CD4-positive, alpha-beta memory T cell (primary cell): Measurements from ENCODE around the gene TMEM196. TPM values are rescaled to one million over a fixed set of nuclear protein-coding genes. Genes with fewer than 3 reads are reported as not detected.

Experiments
- CTCF ChIA-PET: fragments of 350-600 bp; sonication (Branson Sonifier 250); formaldehyde crosslinking; loops from one replicate; lab custom pipeline; 2021; ENCODE audit warnings: inconsistent platforms; ENCODE audit not compliant: partially characterized antibody; lab: Charles Lee
- POLR2A ChIA-PET: fragments of 350-600 bp; sonication (Branson Sonifier 250); formaldehyde crosslinking; loops from one replicate; lab custom pipeline; 2021; ENCODE audit not compliant: partially characterized antibody; lab: Charles Lee
- DNase-seq, 5 donors: peaks; one replicate each; pipeline versions ENCODE4 v3.0.0 to v3.0.0-alpha.2; 2020 to 2022; ENCODE audit warnings: mixed read lengths in 1 of 5
- H3K27ac ChIP-seq: one replicate; pipeline ENCODE4 v1.7.0; 2013; ENCODE audit warnings: low read depth, low read length
- H3K27me3 ChIP-seq: 2 replicates; pipeline ENCODE4 v1.7.0; 2013; ENCODE audit warnings: mild to moderate bottlenecking, low read length, moderate library complexity; ENCODE audit not compliant: insufficient read depth
- H3K36me3 ChIP-seq: 2 replicates; pipeline ENCODE4 v1.7.0; 2013; ENCODE audit warnings: mild to moderate bottlenecking, low read length, moderate library complexity; ENCODE audit not compliant: insufficient read depth
- H3K4me1 ChIP-seq: 2 replicates; pipeline ENCODE4 v1.7.0; 2013; ENCODE audit warnings: mild to moderate bottlenecking, low read length, moderate library complexity; ENCODE audit not compliant: insufficient read depth
- H3K4me3 ChIP-seq, 2 donors: one replicate each; pipeline ENCODE4 v1.7.0; 2013; ENCODE audit warnings: low read length in 2 of 2, mild to moderate bottlenecking in 1 of 2
- H3K9me3 ChIP-seq, 2 donors: one replicate each; pipeline ENCODE4 v1.7.0; 2013; ENCODE audit warnings: low read length in 2 of 2, control low read depth in 1 of 2; ENCODE audit not compliant: control insufficient read depth in 1 of 2
- H3K27ac Mint-ChIP-seq, 7 donors: one replicate each; pipeline ENCODE4 v1.8.0; 2020 to 2021; ENCODE audit warnings: mixed read lengths in 7 of 7, mild to moderate bottlenecking in 6 of 7, inconsistent platforms in 3 of 7, moderate library complexity in 3 of 7
- H3K27me3 Mint-ChIP-seq, 2 donors: one replicate each; pipeline ENCODE4 v1.8.0; 2020 to 2021; ENCODE audit warnings: mixed read lengths in 2 of 2
- H3K36me3 Mint-ChIP-seq, 2 donors: one replicate each; pipeline ENCODE4 v1.8.0; 2020 to 2021; ENCODE audit warnings: mixed read lengths in 2 of 2, inconsistent platforms in 1 of 2, mild to moderate bottlenecking in 1 of 2
- H3K4me1 Mint-ChIP-seq, 4 donors: one replicate each; pipeline ENCODE4 v1.8.0; 2020 to 2021; ENCODE audit warnings: mixed read lengths in 4 of 4, mild to moderate bottlenecking in 1 of 4
- H3K4me3 Mint-ChIP-seq, 8 donors: one replicate each; pipeline ENCODE4 v1.8.0; 2020 to 2021; ENCODE audit warnings: mixed read lengths in 8 of 8, mild to moderate bottlenecking in 7 of 8, moderate library complexity in 6 of 8, inconsistent platforms in 3 of 8
- H3K9me3 Mint-ChIP-seq, 8 donors: one replicate each; pipeline ENCODE4 v1.8.0; 2020 to 2021; ENCODE audit warnings: mixed read lengths in 8 of 8, mild to moderate bottlenecking in 5 of 8, inconsistent platforms in 3 of 8, moderate library complexity in 1 of 8
- intact Hi-C: fragments of 100-400 bp; cut with micrococcal nuclease; formaldehyde crosslinking; loops from one replicate; pipeline ENCODE4 v1.15.1; 2023
- polyA plus RNA-seq, 2 donors: library from polyadenylated mRNA; unstranded; fragments of 300-500 nt; fragmentation: Illumina TruSeq; gene quantifications; one replicate each; pipeline ENCODE4 v1.2.3, GENCODE V29; 2021
- total RNA-seq, 2 experiments: library from RNA; stranded (reverse); gene quantifications; one replicate each; pipeline ENCODE4 v1.2.3, GENCODE V29; 2021

Gene TMEM196
- total and polyA plus RNA-seq, 4 experiments from 2014 or later: not detected

GRCh38 chr7:19747740-19748339 lies 25.6 kb downstream of the TMEM196 start:
- Mint-ChIP-seq H3K27ac (no peak overlapping the region), H3K4me1 (no peaks in the 10 kb centered on the region), H3K27me3 (peaks cover 1 to 3% of the 10 kb centered on the region in 2 donors), H3K4me3 (no peak overlapping the region), H3K36me3 (no peaks in the 10 kb centered on the region), H3K9me3 (no peaks in the 10 kb centered on the region)
- H3K27me3 ChIP-seq: no peaks in the 10 kb centered on the region
- H3K4me1 ChIP-seq: no peaks in the 10 kb centered on the region
- peak in 3 of 5 donors; percentile 2 to 5 (median 2) for DNase-seq
- no peak overlapping the region for H3K4me3 ChIP-seq
- POLR2A ChIA-PET: no interaction called here
- H3K27ac ChIP-seq: no peak overlapping the region
- intact Hi-C loops: loop anchor here (2.0 kb wide), 1 partner anchor 39 kb away; the partner anchor contains the start of gene POLR1F
- no peaks in the 10 kb centered on the region for H3K9me3 ChIP-seq
- no peaks in the 10 kb centered on the region for H3K36me3 ChIP-seq
- CTCF ChIA-PET: interaction anchor here (0.6 to 2.7 kb wide), 11 partner anchors 9 to 1509 kb away, joined by 3 to 11 read pairs (median 4); partner anchors contain the start of gene POLR1F

DNA sequence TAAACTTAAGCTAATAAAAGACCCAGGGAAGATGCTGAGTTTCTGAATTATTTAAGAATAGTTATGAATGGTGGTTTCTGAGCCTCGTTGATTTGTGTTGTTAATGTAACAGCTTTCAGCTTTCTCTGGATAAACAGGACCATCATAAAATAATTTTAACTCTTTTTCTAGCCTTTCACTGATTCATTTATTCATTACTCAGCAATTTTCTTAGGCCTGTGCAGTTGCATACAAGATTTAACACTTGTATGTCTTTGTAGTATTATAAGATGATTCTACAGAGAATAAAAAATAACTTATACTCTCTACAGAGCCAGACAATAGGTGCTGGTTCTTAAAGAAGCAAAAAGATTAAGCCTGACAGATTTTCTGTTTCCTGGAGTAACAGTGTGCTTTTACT lies 29.3 kb downstream of the TMEM196 start:
- H3K27me3 ChIP-seq: no peaks in the 10 kb centered on the region
- H3K4me3 ChIP-seq: no peak overlapping the region
- Mint-ChIP-seq H3K4me3 (no peak overlapping the region), H3K4me1 (no peaks in the 10 kb centered on the region), H3K9me3 (no peaks in the 10 kb centered on the region), H3K27ac (no peak overlapping the region), H3K36me3 (no peaks in the 10 kb centered on the region), H3K27me3 (peaks cover 1 to 3% of the 10 kb centered on the region in 2 donors)
- no peaks in the 10 kb centered on the region for H3K9me3 ChIP-seq
- no peak overlapping the region for H3K27ac ChIP-seq
- no peak for DNase-seq
- CTCF ChIA-PET: interaction anchor here (0.5 kb wide), 1 partner anchor 116 kb away, joined by 3 read pairs; no protein-coding TSS in a partner anchor
- no peaks in the 10 kb centered on the region for H3K36me3 ChIP-seq
- POLR2A ChIA-PET: no interaction called here
- H3K4me1 ChIP-seq: no peaks in the 10 kb centered on the region
- intact Hi-C loops: no loop called here

- peaks cover 0 to 2% (median 0%) of the 10 kb centered on the region in 8 donors for H3K9me3 Mint-ChIP-seq
- H3K36me3 Mint-ChIP-seq: no peaks in the 10 kb centered on the region
- ChIA-PET CTCF (interaction anchor here (0.9 to 1.3 kb wide), 2 partner anchors 15 to 20 kb away, joined by 4 read pairs; partner anchors contain the start of gene POLR1F), POLR2A (no interaction called here)
- intact Hi-C loops: no loop called here
- no peaks in the 10 kb centered on the region for H3K9me3 ChIP-seq
- H3K4me1 ChIP-seq: no peaks in the 10 kb centered on the region
- no peak overlapping the region for H3K27ac ChIP-seq
- H3K36me3 ChIP-seq: no peaks in the 10 kb centered on the region
- H3K27me3 Mint-ChIP-seq: peaks cover 12 to 20% of the 10 kb centered on the region in 2 donors
- no peaks in the 10 kb centered on the region for H3K27me3 ChIP-seq
- no peak for DNase-seq
- H3K4me1 Mint-ChIP-seq: no peaks in the 10 kb centered on the region
- no peak overlapping the region for H3K4me3 Mint-ChIP-seq
- H3K4me3 ChIP-seq: no peak overlapping the region
- H3K27ac Mint-ChIP-seq: no peak overlapping the region
Measured at GRCh38 chr7:19728716-19729115, 44.7 kb downstream of the TMEM196 start.

DNA sequence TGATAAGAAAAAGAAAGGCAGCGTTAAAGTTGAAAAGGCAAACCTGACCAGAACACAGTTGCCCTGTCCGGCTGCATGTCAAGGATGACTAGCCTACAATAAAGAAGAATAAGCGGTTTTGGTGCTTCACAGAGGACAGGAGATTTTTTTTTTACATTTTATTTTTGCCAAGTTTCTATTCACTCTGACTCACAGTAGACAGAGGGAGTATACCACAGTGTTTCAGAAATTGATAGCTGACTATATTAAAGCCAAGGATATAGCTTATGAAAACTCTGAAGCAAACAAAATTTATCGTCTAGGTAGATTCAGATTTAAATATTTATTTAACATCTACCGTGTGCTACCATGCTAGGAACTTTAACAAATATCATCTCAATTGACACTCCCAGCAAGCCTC lies 47.6 kb downstream of the TMEM196 start:
- CTCF ChIA-PET: interaction anchor here (1.4 to 2.0 kb wide), 2 partner anchors 11 to 17 kb away, joined by 4 to 14 read pairs; partner anchors contain the start of gene POLR1F

GRCh38 chr7:19715499-19715898 lies 57.9 kb downstream of the TMEM196 start:
- CTCF ChIA-PET: interaction anchor here (1.0 to 8.1 kb wide), 4 partner anchors 11 to 882 kb away, joined by 3 to 172 read pairs (median 8); no protein-coding TSS in a partner anchor

More for the DNA sequence above, 47.6 kb downstream of the TMEM196 start:
- no peak overlapping the region for H3K4me3 ChIP-seq
- H3K36me3 ChIP-seq: no peaks in the 10 kb centered on the region
- H3K27ac ChIP-seq: no peak overlapping the region
- intact Hi-C loops: no loop called here
- no peaks in the 10 kb centered on the region for H3K9me3 ChIP-seq
- Mint-ChIP-seq H3K9me3 (peaks cover 0 to 2% (median 0%) of the 10 kb centered on the region in 8 donors), H3K27me3 (peaks cover 9 to 21% of the 10 kb centered on the region in 2 donors), H3K27ac (no peak overlapping the region), H3K4me3 (no peak overlapping the region), H3K4me1 (no peaks in the 10 kb centered on the region), H3K36me3 (no peaks in the 10 kb centered on the region)
- POLR2A ChIA-PET: no interaction called here
- no peak for DNase-seq
- H3K27me3 ChIP-seq: no peaks in the 10 kb centered on the region
- no peaks in the 10 kb centered on the region for H3K4me1 ChIP-seq

GRCh38 chr7:19713676-19714075 lies 59.7 kb downstream of the TMEM196 start:
- ChIA-PET POLR2A (no interaction called here), CTCF (interaction anchor here (0.7 to 8.1 kb wide), 10 partner anchors 9 to 883 kb away, joined by 3 to 172 read pairs (median 5); no protein-coding TSS in a partner anchor)
- no peak overlapping the region for H3K27ac ChIP-seq
- peak; percentile 39 to 59 (median 49) for DNase-seq
- H3K27me3 ChIP-seq: no peaks in the 10 kb centered on the region
- peak overlapping the region in 1 of 7 donors; percentile 54 for H3K27ac Mint-ChIP-seq
- no peak overlapping the region for H3K4me3 ChIP-seq
- H3K4me1 ChIP-seq: peaks cover 9% of the 10 kb centered on the region
- no peak overlapping the region for H3K4me3 Mint-ChIP-seq
- peaks cover 0 to 9% of the 10 kb centered on the region in 2 donors for H3K27me3 Mint-ChIP-seq
- no peaks in the 10 kb centered on the region for H3K9me3 ChIP-seq
- intact Hi-C loops: loop anchor here (1.0 to 10.0 kb wide), 2 partner anchors 885 to 1541 kb away; no protein-coding TSS in a partner anchor
- peaks cover 0 to 4% of the 10 kb centered on the region in 2 donors for H3K36me3 Mint-ChIP-seq
- peaks cover 10 to 16% (median 14%) of the 10 kb centered on the region in 4 donors for H3K4me1 Mint-ChIP-seq
- H3K9me3 Mint-ChIP-seq: no peaks in the 10 kb centered on the region
- H3K36me3 ChIP-seq: no peaks in the 10 kb centered on the region

More at GRCh38 chr7:19715499-19715898, 57.9 kb downstream of the TMEM196 start:
- POLR2A ChIA-PET: no interaction called here
- Mint-ChIP-seq H3K4me3 (no peak overlapping the region), H3K4me1 (peaks cover 0 to 2% (median 0%) of the 10 kb centered on the region in 4 donors), H3K27me3 (peaks cover 0 to 9% of the 10 kb centered on the region in 2 donors), H3K36me3 (no peaks in the 10 kb centered on the region), H3K27ac (peak overlapping the region in 1 of 7 donors; percentile 41), H3K9me3 (no peaks in the 10 kb centered on the region)
- intact Hi-C loops: loop anchor here (10.0 kb wide), 1 partner anchor 1539 kb away; no protein-coding TSS in a partner anchor
- no peak overlapping the region for H3K27ac ChIP-seq
- no peaks in the 10 kb centered on the region for H3K9me3 ChIP-seq
- H3K4me1 ChIP-seq: no peaks in the 10 kb centered on the region
- H3K4me3 ChIP-seq: no peak overlapping the region
- no peak for DNase-seq
- no peaks in the 10 kb centered on the region for H3K27me3 ChIP-seq
- no peaks in the 10 kb centered on the region for H3K36me3 ChIP-seq

DNA sequence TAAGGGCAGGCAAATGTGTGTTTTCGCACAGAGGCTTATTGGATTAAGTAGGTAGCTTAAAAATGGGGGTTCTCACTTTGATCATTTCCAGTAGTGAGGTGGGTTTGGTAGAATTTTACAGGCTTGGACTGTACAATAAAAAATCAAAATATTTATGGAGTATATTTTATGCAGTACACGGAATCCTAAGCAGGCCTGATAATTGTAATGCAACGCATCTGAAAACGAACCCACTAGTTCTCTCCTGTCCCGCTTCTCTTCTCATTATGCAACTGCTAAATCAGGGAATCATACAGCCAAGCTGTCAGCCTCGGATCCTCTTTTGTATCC lies 64.2 kb downstream of the TMEM196 start:
- peaks cover 0 to 14% of the 10 kb centered on the region in 2 donors for H3K36me3 Mint-ChIP-seq
- ChIA-PET POLR2A (interaction anchor here (0.7 to 1.0 kb wide), 2 partner anchors 9 to 10 kb away, joined by 3 read pairs; no protein-coding TSS in a partner anchor), CTCF (interaction anchor here (0.6 to 8.1 kb wide), 15 partner anchors 9 to 1069 kb away, joined by 3 to 172 read pairs (median 4); no protein-coding TSS in a partner anchor)
- DNase-seq: no peak
- H3K36me3 ChIP-seq: no peaks in the 10 kb centered on the region
- no peaks in the 10 kb centered on the region for H3K9me3 Mint-ChIP-seq
- peaks cover 28% of the 10 kb centered on the region for H3K4me1 ChIP-seq
- peaks cover 35 to 56% (median 48%) of the 10 kb centered on the region in 4 donors for H3K4me1 Mint-ChIP-seq
- no peaks in the 10 kb centered on the region for H3K27me3 ChIP-seq
- peak overlapping the region in 1 of 2 donors; percentile 89 for H3K4me3 ChIP-seq
- peak overlapping the region; percentile 92 to 99 (median 98) for H3K27ac Mint-ChIP-seq
- H3K27me3 Mint-ChIP-seq: no peaks in the 10 kb centered on the region
- H3K27ac ChIP-seq: peak overlapping the region; percentile 84
- H3K4me3 Mint-ChIP-seq: peak overlapping the region; percentile 94 to 98 (median 97)
- H3K9me3 ChIP-seq: no peaks in the 10 kb centered on the region
- intact Hi-C loops: loop anchor here (1.0 to 2.0 kb wide), 3 partner anchors 40 to 1718 kb away; no protein-coding TSS in a partner anchor
